Measurements from ENCODE around the gene ALPG.

ALPG gene

DNA sequence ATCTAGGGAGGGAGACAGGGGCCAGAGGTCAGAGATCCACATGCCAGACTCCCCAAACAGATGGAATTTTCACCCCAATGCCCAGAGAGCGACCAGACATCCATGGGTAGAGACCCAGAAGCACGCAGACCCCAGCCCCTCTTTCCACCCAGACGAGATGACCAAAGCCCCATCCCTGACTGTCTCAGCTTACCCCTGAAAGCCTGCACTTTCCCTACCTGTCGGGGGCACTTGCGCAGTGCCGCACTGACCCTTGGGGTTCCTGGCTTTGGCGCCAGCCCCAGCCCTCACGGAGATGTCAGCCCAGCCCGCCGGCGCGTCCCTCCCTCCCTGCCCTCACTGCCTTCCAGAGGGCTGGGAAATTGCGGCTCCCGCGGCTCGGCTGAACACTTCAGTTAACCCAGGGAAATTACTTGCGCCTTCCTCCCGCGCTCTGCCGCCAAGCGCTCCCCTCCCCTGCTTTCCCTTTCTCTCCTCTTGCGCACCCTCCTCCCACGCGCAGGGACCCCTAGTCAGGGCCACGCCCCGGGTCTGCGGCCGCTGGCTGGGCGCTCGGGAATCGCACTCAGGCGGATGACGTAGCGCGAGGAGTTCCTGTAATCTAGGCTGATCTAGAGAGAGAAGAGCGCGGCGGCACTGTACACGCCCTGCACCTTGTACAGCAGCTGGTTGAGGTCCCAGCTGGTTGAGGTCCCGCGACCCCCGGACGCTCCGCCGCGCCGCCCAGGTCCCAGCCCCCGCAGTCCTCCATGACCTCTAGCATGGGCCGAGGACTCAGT, 12.0 kb downstream of the ALPG start:
- no peaks in the 10 kb centered on the region for H3K4me1 ChIP-seq (ENCODE audit: insufficient read depth, poor library complexity, severe bottlenecking)
- no peak overlapping the region for H3K4me3 ChIP-seq (ENCODE audit: severe bottlenecking)
- H3K27ac ChIP-seq (ENCODE audit: poor library complexity, severe bottlenecking): no peak overlapping the region
- peak; percentile 49 for ATAC-seq (ENCODE audit: low read depth)
- peaks cover 44% of the 10 kb centered on the region for H3K27me3 ChIP-seq (ENCODE audit: insufficient read depth, poor library complexity, severe bottlenecking)
- H3K9me3 ChIP-seq (ENCODE audit: severe bottlenecking): no peaks in the 10 kb centered on the region
- no peaks in the 10 kb centered on the region for H3K36me3 ChIP-seq (ENCODE audit: low read depth)
- DNase-seq (ENCODE audit: low spot score): no peak
- TF ChIP-seq, protein P1, sequence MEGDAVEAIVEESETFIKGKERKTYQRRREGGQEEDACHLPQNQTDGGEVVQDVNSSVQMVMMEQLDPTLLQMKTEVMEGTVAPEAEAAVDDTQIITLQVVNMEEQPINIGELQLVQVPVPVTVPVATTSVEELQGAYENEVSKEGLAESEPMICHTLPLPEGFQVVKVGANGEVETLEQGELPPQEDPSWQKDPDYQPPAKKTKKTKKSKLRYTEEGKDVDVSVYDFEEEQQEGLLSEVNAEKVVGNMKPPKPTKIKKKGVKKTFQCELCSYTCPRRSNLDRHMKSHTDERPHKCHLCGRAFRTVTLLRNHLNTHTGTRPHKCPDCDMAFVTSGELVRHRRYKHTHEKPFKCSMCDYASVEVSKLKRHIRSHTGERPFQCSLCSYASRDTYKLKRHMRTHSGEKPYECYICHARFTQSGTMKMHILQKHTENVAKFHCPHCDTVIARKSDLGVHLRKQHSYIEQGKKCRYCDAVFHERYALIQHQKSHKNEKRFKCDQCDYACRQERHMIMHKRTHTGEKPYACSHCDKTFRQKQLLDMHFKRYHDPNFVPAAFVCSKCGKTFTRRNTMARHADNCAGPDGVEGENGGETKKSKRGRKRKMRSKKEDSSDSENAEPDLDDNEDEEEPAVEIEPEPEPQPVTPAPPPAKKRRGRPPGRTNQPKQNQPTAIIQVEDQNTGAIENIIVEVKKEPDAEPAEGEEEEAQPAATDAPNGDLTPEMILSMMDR (IDR thresholded peaks at IDR 0.05; ENCODE audit: poor library complexity, severe bottlenecking): no peak

DNA sequence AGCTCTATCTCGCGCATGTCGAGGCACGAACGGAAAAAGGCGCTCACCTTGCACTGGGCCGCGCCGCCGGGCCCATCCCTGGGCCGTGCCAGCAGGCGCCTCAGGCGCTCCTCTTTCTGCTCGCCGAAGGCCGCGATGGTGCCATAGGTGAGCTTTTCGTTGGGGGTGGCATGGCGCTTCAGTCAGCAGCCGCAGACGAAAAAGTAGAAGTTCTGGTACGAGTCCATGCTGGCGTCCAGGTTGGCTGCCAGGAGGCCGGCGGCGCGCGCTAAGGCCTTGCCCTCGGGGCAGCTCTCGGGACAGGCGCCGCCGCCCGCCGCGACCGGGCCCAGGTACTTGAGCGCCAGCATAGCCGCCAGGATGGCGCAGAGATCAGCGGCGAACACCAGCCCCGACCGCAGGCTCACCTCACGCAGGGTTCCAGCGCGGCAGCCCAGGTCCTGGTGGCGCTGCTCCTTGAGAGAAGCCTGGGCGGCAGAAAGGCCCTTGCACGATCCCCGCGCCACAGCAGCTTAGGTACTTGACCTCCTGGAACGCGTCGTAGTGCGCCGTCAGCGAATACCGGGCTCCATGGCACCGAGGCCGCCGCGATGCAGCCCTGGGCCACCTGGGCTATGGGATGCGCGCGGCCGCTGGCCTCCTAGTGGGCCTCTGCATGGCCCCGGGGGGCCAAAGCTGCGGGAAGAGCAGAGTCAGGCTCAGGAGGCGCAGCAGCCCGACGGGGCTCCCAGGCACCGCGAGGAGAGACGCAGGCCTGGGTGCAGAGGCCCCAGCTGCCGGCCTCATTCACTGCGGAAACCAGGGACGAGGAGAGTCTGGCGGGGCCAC, 12.8 kb downstream of the ALPG start:
- ATAC-seq (ENCODE audit: low read depth): peak; percentile 26
- H3K4me3 ChIP-seq (ENCODE audit: severe bottlenecking): no peak overlapping the region

DNA sequence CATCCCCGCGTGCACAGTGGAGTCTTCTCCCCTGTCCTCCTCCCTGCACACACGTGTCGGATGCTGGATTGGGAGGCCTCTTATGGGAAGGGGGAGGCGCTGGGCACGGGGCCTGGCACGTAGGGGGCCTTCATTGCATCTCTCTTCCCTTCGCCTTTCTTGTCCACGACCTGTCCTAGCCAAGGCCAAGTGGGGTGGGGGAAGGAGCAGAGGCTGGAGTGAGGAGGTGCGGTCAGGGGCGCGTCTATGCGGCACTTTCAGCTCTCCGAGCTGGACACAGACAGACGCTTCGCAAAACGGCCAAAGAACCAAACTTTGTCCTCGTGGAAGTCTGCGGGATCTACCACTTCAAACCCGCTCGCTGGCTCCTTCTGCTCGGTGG, 13.4 kb downstream of the ALPG start:
- no peaks in the 10 kb centered on the region for H3K9me3 ChIP-seq (ENCODE audit: severe bottlenecking)
- TF ChIP-seq, protein P1 (IDR thresholded peaks at IDR 0.05; ENCODE audit: poor library complexity, severe bottlenecking): no peak
- no peaks in the 10 kb centered on the region for H3K36me3 ChIP-seq (ENCODE audit: low read depth)
- DNase-seq (ENCODE audit: low spot score): no peak
- H3K27ac ChIP-seq (ENCODE audit: poor library complexity, severe bottlenecking): no peak overlapping the region
- H3K4me1 ChIP-seq (ENCODE audit: insufficient read depth, poor library complexity, severe bottlenecking): no peaks in the 10 kb centered on the region
- H3K27me3 ChIP-seq (ENCODE audit: insufficient read depth, poor library complexity, severe bottlenecking): peaks cover 42% of the 10 kb centered on the region
- ATAC-seq (ENCODE audit: low read depth): no peak
- no peak overlapping the region for H3K4me3 ChIP-seq (ENCODE audit: severe bottlenecking)

More for the DNA sequence above, 12.8 kb downstream of the ALPG start:
- H3K27me3 ChIP-seq (ENCODE audit: insufficient read depth, poor library complexity, severe bottlenecking): peaks cover 42% of the 10 kb centered on the region
- H3K36me3 ChIP-seq (ENCODE audit: low read depth): no peaks in the 10 kb centered on the region
- no peak overlapping the region for H3K27ac ChIP-seq (ENCODE audit: poor library complexity, severe bottlenecking)
- TF ChIP-seq, protein P1 (IDR thresholded peaks at IDR 0.05; ENCODE audit: poor library complexity, severe bottlenecking): no peak
- DNase-seq (ENCODE audit: low spot score): no peak
- no peaks in the 10 kb centered on the region for H3K4me1 ChIP-seq (ENCODE audit: insufficient read depth, poor library complexity, severe bottlenecking)
- H3K9me3 ChIP-seq (ENCODE audit: severe bottlenecking): no peaks in the 10 kb centered on the region

DNA sequence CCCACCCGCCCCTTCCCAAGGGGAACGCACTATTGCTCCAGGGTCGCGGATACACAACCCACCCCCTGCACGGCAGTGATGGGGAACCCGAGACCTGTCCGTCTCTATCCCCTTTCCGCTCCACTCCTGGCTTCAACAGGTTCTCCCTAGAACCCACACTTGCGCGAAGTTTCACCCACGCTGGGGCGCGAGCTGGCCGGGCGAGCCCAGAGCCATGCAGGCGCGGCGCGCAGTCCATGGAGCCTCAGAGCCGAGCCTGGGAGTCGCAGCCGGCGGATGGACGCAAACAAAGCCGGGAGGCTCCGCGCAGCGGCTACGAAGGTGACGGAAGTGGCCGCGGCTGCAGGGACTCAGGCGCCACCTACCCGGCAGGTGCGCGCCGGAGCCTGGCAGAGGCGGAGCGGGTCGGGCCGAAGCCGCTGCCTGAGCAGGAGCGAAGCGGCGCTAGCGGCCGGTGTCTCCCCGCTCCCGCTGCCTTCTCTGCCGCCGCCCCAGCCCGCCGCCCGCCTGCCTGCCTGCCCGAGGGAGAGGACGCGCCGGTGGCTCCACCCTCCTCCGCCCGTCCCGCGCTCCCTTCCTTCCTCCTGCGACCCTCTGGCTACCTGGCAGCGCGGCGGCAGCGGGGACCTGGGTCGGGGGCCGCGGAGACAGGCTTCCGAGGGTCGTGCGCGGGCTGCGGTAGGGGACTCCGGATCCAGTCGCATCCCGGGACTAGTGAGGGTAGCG, 14.0 kb downstream of the ALPG start:
- peak; percentile 54 for ATAC-seq (ENCODE audit: low read depth)
- H3K9me3 ChIP-seq (ENCODE audit: severe bottlenecking): no peaks in the 10 kb centered on the region
- H3K27ac ChIP-seq (ENCODE audit: poor library complexity, severe bottlenecking): no peak overlapping the region

More for the DNA sequence above, 14.0 kb downstream of the ALPG start:
- H3K36me3 ChIP-seq (ENCODE audit: low read depth): no peaks in the 10 kb centered on the region
- no peaks in the 10 kb centered on the region for H3K4me1 ChIP-seq (ENCODE audit: insufficient read depth, poor library complexity, severe bottlenecking)
- peaks cover 42% of the 10 kb centered on the region for H3K27me3 ChIP-seq (ENCODE audit: insufficient read depth, poor library complexity, severe bottlenecking)
- peak overlapping the region; percentile 18 for H3K4me3 ChIP-seq (ENCODE audit: severe bottlenecking)
- no peak for DNase-seq (ENCODE audit: low spot score)
- TF ChIP-seq, protein P1 (IDR thresholded peaks at IDR 0.05; ENCODE audit: poor library complexity, severe bottlenecking): no peak

Data from RWPE2 (cell line).